ENCODE data around the gene ERP29. TPM values are rescaled to one million over a fixed set of nuclear protein-coding genes. Genes with fewer than 3 reads are reported as not detected.

The ERP29 gene
- total and polyA plus RNA-seq, 9 donors: 55.3 to 89.5 (median 74.1) TPM

Other genes starting within 250 kb of the ERP29 start
- 14.6 TPM for gene ALDH2, start 246.5 kb upstream of the ERP29 start, total RNA-seq
- gene ALDH2, start 246.5 kb upstream of the ERP29 start, polyA plus RNA-seq (ENCODE audit: insufficient read depth in 1 of 8, insufficient read length in 8 of 8, low replicate concordance in 1 of 8): 10 to 100 TPM; 28.4 to 52.6 (median 38.8) TPM
- gene MAPKAPK5, start 171.2 kb upstream of the ERP29 start, total RNA-seq: 34.2 TPM
- 10 to 100 TPM; 28.1 to 35.3 (median 30.0) TPM for gene MAPKAPK5, start 171.2 kb upstream of the ERP29 start, polyA plus RNA-seq (ENCODE audit: insufficient read depth in 1 of 8, insufficient read length in 8 of 8, low replicate concordance in 1 of 8)
- gene TMEM116, start 261 bp upstream of the ERP29 start, total RNA-seq: 14.4 TPM
- 10 to 100 TPM in 7 of 8 donors, 1 to 10 TPM in 1; 9.8 to 14.1 (median 11.8) TPM for gene TMEM116, start 261 bp upstream of the ERP29 start, polyA plus RNA-seq (ENCODE audit: insufficient read depth in 1 of 8, insufficient read length in 8 of 8, low replicate concordance in 1 of 8)
- gene NAA25, start 95.4 kb downstream of the ERP29 start, total RNA-seq: 19.3 TPM
- gene NAA25, start 95.4 kb downstream of the ERP29 start, polyA plus RNA-seq (ENCODE audit: insufficient read depth in 1 of 8, insufficient read length in 8 of 8, low replicate concordance in 1 of 8): 10 to 100 TPM; 16.2 to 27.9 (median 18.7) TPM
- 25.8 TPM for gene TRAFD1, start 112.1 kb downstream of the ERP29 start, total RNA-seq
- gene TRAFD1, start 112.1 kb downstream of the ERP29 start, polyA plus RNA-seq (ENCODE audit: insufficient read depth in 1 of 8, insufficient read length in 8 of 8, low replicate concordance in 1 of 8): 10 to 100 TPM; 21.4 to 28.8 (median 23.6) TPM

Measured in muscle of leg (tissue), 9 donors.